ENCODE data around the gene PTH. TPM values are rescaled to one million over a fixed set of nuclear protein-coding genes. Genes with fewer than 3 reads are reported as not detected.

PTH gene
- total and polyA plus RNA-seq, 2 of the 8 experiments (the other 6 are each of a cell fraction or from before 2014, with no cell fraction given), result not detected

- Histone ChIP-seq H3K4me3 (ENCODE audit: extremely low read depth in 1 of 4, insufficient read depth in 2 of 4, low read depth in 3 of 4, low read length in 4 of 4) (no peak overlapping the region), H3K23me2 (ENCODE audit: low read depth, low read length) (no peaks in the 10 kb centered on the region), H3K4me2 (ENCODE audit: insufficient read depth in 1 of 2, low read depth in 2 of 2, low read length in 2 of 2) (no peak overlapping the region), H3K9me3 (ENCODE audit: insufficient read depth in 2 of 2, low read depth in 1 of 2, low read length in 1 of 2) (peaks cover 7 to 11% of the 10 kb centered on the region in 2 experiments; a peak in 2 of 4 replicates), H2AFZ (ENCODE audit: low read length) (no peak overlapping the region), H2BK5ac (ENCODE audit: low read depth, low read length) (no peak overlapping the region), H3K27ac (ENCODE audit: low read depth, low read length) (no peak overlapping the region), H3K4ac (replicated peaks; ENCODE audit: insufficient read length, low read depth, low read length) (no peak overlapping the region), H3K14ac (ENCODE audit: insufficient read length) (no peak overlapping the region), H3K23ac (ENCODE audit: insufficient read length) (no peak overlapping the region), H4K8ac (ENCODE audit: extremely low read depth, insufficient read depth, low read length) (no peak overlapping the region), H2BK15ac (ENCODE audit: low read length) (no peak overlapping the region), H3K79me1 (ENCODE audit: low read depth, low read length) (no peaks in the 10 kb centered on the region), H4K20me1 (replicated peaks in 1 of 2; ENCODE audit: control insufficient read depth in 1 of 2, insufficient read depth in 2 of 2, low read length in 2 of 2) (no peaks in the 10 kb centered on the region), H4K5ac (ENCODE audit: insufficient read length, low read depth, low read length) (no peak overlapping the region), H3K36me3 (ENCODE audit: control insufficient read depth in 2 of 4, insufficient read depth in 4 of 4, low read length in 3 of 4) (no peaks in the 10 kb centered on the region), H2BK120ac (replicated peaks; ENCODE audit: low read depth, low read length) (no peak overlapping the region), H3K27me3 (replicated peaks in 1 of 4; ENCODE audit: control insufficient read depth in 3 of 4, extremely low read depth in 1 of 4, insufficient read depth in 3 of 4, low read length in 3 of 4) (no peaks in the 10 kb centered on the region), H3K56ac (replicated peaks; ENCODE audit: insufficient read length, low read depth, low read length) (no peak overlapping the region), H2AK5ac (ENCODE audit: low read depth, low read length) (no peak overlapping the region), H4K91ac (replicated peaks; ENCODE audit: insufficient read length, low read length) (no peak overlapping the region), H3K4me1 (replicated peaks in 1 of 4; ENCODE audit: control insufficient read depth in 3 of 4, insufficient read depth in 4 of 4, low read length in 3 of 4) (no peaks in the 10 kb centered on the region), H3K9ac (replicated peaks in 1 of 4; ENCODE audit: extremely low read depth in 1 of 4, low read depth in 3 of 4, low read length in 3 of 4) (no peak overlapping the region), H3K79me2 (ENCODE audit: control insufficient read depth in 1 of 2, insufficient read depth in 2 of 2, low read length in 2 of 2) (no peaks in the 10 kb centered on the region), H3K18ac (ENCODE audit: extremely low read depth, low read length) (no peak overlapping the region), H2BK12ac (ENCODE audit: low read depth, low read length) (no peak overlapping the region), H2BK20ac (ENCODE audit: low read length) (no peak overlapping the region)
- TF ChIP-seq SP1 (IDR thresholded peaks at IDR 0.05; ENCODE audit: low read depth, low read length) (no peak), ATF2 (IDR thresholded peaks at IDR 0.05; ENCODE audit: low read length) (no peak), POU5F1 (IDR thresholded peaks at IDR 0.05; ENCODE audit: low read depth, low read length) (no peak), EP300 (IDR thresholded peaks at IDR 0.05; ENCODE audit: borderline replicate concordance in 1 of 2, low read depth in 2 of 2, low read length in 2 of 2) (no peak), GTF2F1 (IDR thresholded peaks at IDR 0.05; ENCODE audit: borderline replicate concordance, low read depth, low read length) (no peak)
- ChIA-PET CTCF (ENCODE audit: partially characterized antibody) (interaction anchor here (1.0 kb wide), 1 partner anchor 94 kb away, joined by 3 read pairs; no protein-coding TSS in a partner anchor), POLR2A (ENCODE audit: partially characterized antibody) (no interaction called here)
- FAIRE-seq, result no peak
- WGBS, 2 experiments (ENCODE audit: extremely low coverage in 1 of 2, insufficient coverage in 1 of 2, insufficient read length in 1 of 2, insufficient replicate concordance in 2 of 2, low coverage in 1 of 2, low lambda C conversion rate in 2 of 2, missing lambda C conversion rate in 1 of 2), result 98% methylated on average over 9 of the region's 9 CpGs; no CpG with 5 or more reads in 1 of the 2 experiments
- no peak for DNase-seq (ENCODE audit: low read depth in 1 of 2, low spot score in 2 of 2)
Observed at GRCh38 chr11:13480198-13480597, 15.6 kb downstream of the PTH start.

All from H1 (cell line).